ENCODE measurements around the gene PDGFA.
"Not testable (repeated sequence)": the region's sequence is repeated elsewhere in the genome, so short reads cannot be mapped to it uniquely, and the experiment has no call there.

PDGFA gene

DNA sequence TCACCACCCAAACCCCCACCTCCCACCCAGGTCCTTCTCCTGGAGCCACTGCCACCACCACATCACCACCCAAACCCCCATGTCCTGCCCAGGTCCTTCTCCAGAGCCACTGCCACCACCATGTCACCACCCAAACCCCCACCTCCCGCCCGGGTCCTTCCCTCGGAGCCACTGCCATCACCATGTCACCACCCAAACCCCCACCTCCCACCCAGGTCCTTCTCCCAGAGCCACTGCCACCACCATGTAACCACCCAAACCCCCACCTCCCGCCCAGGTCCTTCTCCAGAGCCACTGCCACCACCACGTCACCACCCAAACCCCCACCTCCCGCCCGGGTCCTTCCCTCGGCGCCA, 31.9 kb upstream of the PDGFA start:
- DNase-seq = not testable (repeated sequence)

DNA sequence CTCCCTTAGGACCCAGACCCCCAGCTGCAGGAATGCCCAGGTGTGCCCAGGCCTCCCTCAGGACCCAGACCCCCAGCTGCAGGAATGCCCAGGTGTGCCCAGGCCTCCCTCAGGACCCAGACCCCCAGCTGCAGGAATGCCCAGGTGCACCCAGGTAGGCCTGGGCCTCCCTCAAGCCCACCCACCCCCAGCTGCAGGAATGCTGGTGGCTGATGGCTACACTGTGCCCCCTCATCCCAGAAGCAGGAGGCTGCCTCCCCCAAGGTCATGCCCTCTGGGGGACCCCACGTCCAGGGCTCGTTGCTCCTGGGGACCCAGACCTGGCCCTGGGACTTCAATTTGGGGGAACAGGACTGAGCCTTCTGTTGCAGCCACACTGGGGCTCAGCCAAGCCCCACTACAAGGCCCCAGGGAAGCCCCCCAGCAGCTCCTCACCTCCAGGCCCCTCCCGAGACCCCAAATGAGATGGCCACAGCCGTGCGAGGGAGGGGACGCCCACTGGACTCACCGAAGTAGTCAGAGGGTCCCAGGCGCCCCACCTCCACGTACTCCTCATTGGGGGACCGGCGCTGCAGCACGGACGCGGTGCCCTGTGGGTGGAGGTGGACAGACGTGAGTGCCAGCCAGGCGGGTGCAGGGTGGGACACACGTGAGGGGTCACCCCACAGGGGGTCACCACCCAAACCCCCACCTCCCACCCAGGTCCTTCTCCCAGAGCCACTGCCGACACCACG, 31.4 kb upstream of the PDGFA start:
- DNase-seq = no peak

DNA sequence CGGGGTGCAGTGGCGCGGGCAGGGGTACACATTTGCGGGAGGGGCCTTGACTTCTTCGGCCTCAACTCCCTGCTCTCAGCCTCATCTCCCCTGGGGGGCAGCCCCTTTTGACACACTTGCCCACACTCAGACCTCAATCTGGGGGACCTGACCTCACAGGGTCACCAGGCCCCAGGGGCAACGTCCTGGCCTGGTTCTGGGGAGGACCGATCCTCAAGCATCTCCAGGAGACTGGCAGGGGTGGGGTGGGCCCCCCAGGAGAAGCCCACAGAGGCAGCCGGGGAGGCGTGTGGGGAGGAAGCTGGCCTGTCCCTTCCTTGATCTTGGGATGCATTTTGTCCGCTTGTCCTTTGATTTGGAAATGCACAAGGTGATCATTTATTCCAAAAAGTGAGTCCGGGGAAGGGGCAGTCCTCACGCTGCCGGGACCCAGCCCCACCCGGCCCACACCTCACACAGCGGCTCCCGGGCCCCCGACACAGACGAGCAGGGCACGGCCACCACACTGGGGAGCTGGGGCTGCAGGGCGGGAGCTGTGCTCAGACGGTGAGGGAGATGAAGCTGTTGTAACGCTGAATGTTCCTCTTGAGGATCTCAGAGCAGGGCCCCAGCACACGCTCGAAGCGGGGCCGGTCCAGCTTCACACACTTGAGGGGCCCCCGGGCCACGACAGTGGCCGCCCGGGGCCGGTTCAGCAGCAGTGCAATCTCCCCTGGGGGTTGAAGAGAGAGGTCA, 30.4 kb upstream of the PDGFA start:
- DNase-seq = no peak

DNA sequence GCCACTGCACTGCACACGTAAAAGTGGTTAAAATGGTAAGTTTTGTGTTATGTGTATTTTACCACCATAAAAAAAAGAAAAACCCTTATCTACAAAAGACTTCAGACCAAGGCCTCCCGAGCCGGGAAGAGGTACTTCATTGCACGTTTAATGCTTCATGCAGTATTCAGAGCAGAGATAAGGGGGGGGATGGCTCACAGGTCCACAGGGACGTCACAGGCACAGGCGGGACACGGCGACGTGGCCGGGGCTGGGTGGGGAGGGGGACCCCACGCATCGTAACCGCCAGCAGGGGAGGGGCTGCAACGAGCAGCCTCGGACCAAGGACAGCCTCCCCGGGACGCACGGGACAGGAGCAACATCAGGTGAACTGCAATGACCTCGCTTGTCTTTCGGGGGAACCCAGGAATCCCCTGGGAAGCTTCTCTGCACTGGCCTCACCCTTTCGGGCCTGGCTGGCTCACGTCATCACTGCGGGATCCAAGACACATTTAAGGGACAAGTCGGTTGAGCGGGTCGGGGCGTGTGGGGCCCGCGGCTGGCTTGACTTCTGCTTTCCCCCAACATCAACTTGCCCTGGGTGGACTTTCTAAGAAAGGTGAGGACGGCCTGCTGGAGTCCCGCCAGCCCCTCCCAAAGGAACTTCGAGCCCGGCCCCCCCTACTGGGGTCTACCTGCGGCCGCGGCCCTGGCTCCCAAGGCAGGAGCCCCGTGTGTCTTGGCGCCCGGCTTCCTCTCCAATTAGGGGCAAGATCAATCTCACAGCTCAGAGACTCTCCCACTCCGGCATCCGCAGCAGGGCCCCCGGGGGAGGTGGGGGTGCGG, 29.6 kb upstream of the PDGFA start:
- DNase-seq = no peak

DNA sequence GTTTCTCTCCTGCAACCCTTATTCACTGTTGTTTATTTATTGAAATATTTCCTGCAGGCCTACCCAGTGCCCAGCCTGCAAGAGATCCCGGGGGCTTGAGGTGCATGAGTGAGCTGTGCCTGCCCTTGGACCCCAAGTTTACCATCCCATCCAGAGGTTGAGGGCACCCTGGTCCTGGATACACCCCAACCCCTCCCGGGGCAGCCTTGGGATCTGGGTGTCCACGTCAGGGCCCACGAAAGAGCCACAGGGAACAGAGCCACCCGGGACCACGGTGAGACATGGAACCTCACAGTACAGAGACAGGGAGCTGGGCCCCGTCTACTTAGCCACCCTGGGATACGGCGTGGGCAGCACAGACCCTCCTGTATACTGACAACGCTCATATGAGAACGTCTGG, 28.8 kb upstream of the PDGFA start:
- no peak for DNase-seq

DNA sequence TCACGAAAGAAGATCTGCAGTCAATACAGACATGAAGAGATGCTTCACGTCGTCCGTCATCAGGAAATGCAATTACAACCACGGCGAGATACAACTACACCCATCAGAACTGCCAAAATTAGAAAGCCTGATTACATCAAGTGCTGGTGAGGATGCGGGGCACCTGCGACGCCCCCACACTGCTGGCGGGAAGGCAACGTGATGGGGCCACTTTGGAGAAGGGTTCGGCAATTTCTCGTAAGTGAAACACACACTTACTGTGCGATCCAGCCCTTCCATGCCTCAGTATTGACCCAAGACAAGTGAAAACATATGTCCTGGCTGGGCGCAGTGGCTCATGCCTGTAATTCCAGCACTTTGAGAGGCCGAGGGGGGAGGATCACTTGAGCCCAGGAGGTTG, 25.8 kb upstream of the PDGFA start:
- DNase-seq = no peak

DNA sequence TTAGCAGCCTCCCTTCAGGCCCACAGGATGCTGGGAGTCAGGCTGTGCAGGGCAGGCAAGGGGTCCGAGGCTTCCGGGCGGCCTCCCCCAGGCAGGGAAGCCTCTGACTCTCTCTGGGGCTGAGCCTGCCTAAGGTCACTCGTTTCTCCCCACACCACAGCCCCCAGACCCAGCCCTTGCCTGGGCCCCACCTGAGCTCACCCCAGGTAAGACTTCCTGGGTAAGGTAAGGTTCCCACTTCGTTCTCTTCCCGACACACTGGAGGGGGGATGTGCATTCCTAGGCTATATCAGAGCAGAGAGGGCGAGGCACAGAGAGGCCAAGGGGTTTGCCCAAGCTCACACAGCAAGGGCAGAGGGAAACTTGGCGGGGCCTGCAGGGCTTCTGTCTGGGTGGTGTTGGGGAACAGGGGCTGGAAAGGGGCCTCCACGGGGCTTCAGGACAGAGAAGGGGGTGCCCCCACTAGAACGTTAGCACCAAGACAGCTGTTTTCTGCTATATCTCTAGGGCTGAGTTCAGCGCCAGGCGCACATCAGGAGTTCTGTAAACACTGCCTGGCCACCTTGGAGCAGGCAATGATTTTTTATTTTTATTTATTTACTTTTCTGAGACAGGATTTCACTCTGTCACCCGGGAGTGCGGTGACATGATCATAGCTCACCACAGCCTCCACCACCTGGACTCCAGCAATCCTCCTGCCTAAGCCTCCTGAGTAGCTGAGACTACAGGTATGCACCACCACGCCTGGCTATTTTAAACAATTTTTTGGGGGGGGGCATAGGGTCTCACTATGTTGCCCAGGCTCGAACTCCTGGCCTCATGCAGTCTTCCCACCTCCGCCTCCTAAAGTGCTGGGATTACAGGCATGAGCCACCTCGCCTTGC, 24.9 kb upstream of the PDGFA start:
- DNase-seq = no peak

DNA sequence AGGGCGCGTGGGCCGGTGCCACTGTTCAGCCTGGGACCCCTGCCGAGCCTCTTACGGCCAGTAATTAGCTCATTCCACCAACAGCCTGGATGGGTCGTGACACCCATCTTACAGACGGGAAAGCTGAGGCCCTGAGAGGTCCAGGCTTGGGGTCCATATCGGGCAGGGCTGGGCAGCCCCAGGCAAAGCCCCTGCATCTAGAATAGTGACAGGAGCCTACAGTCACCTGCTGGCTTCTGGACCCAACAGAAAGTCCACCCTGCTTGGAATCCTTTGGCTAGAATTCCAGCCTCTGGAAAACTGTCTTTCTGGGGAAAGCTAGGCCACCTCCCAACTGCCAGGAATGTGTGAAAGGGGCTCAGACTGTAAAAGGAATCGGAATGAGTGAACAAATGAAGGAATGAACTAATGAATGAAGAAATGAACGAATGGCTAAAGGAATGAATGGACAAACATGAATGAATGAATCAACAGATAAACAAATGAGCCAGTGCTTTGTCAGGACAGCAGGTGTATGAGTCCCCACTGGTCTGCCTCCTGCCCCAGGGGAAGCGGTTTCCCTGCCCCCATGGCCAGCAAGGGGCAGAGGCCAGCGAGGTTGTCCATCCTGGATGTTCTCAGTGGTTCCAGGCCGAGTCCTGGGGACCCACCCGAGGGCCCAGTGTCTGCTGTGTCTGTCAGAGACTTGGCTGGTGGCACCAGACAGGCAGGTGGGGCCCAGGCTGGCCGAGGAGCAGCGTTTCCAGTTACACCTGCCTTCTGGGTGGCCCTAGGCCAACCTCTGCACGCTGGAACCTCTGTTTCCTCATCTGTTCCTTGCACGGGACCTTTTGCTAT, 24.1 kb upstream of the PDGFA start:
- no peak for DNase-seq

DNA sequence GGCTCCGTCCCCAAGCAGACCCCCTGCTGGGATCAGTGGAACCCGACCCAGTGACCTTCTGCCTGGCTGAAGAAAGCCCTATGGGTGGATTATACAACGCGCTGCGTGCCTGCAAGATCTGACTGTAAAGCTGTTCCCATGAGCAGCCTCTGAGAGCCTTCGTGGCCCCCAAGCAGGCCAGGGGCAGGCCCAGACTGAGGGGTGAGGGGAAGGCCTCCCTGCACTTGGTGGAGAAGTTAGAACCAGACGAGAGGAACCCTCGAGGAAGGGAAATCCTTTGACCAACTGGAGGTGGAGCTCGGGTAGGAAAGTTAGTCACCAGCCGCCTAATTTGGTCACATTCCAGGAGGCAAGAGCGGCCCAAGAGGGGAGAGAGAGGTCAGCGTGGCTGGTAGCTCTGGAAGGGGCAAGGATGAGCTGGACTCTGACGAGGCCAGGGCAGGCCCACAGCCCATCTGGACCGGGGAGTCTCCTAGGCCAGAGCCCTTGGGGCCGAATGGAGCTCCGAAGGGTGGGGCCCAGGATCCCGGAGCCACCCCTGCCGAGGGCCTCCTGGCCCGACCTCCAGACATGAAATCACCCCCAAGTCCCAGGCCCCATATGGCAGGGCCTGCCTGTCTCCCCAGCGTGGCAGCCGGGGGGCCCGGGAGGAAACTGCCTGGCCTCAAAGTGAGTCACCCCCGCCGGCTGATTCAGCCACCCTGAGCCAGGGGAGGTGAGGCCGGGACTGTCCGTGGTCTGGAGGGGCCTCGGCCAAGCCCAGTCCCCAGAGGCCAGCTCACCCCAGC, 23.3 kb upstream of the PDGFA start:
- no peak for DNase-seq

DNA sequence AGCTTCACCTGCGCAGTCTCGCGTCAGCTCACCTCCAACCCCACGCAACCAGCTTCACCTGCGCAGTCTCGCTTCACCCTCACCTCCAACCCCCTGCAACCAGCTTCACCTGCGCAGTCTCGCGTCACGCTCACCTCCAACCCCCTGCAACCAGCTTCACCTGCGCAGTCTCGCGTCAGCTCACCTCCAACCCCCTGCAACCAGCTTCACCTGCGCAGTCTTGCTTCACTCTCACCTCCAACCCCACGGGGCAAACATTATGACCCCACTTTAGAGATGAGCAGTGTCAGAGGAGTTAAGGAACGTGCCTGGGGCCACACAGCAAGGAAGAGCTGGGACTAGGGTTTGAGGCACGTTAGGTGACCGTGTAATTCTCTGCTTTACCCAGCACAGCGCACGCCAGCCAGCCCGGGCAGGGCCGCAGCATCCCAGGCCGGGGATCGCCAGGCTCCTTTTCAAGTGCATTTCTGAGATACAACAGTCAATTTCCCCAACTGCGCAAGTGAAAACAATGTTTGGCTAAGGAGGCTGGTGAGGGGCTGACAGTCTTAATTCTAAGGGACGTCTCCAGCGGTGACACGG, 22.6 kb upstream of the PDGFA start:
- no peak for DNase-seq

DNA sequence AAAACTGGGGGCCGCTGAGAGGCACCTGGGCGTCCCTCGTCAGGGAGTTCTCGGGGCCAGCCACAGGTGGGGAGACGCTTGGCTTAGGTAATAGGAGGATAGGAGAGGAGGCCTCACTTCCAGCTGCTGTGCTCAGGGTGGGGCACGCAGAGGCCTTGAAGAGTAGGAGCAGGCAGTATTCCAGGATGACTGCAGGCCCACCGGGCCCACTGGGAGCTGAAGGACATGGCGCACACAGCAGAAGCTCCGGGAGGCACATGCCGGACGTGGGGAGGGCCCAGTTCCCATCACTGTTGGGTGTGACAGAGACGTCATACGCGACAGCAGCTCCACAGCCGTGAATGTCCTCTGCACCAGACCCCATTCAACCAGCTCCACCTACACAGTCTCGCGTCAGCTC, 22.0 kb upstream of the PDGFA start:
- DNase-seq = no peak

DNA sequence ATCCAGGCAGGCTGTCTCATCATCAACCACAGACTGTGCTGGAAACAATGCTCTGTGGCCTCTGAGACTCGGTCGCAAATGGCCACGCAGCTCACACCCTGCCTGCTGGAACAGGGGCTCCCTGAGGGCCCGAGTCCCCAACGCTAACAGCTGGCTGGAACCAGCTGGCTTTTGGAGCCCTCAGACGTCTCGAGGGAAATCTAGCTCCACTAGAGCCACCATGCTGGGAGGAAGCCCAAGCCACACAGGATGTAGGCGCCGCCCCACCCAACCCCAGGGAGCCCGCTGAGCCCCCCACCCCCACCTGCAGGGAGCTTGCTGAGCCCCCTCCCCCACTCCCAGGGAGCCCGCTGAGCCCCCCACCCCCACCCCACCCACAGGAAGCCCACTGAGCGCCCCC, 21.4 kb upstream of the PDGFA start:
- DNase-seq = no peak

DNA sequence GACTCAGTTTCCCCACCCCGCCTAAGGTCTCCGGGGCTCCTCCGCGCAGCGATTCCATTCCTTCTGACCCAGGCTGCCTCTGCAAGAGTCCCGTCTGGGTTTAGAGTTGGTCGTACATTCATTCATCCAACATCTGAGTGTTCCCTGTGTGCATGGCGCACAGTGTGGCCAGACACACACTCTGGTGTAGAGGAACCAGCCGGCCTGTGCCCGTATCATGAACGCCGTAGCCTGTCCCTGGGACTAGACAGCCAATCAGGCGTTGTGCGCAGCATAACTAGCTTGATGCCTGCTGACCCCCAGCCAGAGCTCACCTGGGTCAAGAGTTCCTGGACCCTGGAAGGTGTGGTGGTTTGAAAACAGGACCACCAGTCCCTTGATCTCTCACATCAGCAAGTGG, 20.9 kb upstream of the PDGFA start:
- DNase-seq = no peak

DNA sequence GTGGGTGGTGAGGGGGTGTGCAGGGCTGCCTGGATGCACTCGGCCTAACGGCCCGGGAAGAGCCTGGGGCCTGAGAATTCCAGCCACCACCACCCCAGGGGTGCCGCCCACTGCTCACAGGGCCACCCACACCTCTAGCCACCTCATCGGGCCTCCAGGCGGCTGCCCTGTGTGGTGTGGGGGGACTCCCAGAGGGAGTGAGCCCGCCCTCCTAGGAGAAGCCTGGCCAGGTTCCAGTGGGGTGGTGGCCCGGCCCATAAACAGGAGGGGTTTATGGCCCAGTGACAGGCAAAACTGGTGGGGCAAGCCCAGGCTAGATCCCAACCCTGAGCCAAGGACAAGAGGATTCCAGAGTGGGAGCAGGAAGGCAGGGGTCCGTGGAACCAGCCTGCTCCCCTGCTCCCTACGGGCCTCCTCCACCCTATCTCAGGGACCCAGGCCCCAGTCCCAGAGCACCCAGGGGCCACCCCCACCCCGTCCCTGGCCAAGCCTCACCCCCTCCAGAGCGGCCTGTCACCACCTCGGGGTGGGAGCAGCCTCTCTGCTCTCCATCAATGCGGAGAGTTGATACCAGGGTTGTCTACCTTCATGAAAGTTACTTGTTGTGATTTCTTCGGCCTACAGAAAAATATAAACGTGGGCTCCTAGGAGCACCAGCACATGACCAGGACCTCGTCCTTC, 20.2 kb upstream of the PDGFA start:
- DNase-seq = no peak

DNA sequence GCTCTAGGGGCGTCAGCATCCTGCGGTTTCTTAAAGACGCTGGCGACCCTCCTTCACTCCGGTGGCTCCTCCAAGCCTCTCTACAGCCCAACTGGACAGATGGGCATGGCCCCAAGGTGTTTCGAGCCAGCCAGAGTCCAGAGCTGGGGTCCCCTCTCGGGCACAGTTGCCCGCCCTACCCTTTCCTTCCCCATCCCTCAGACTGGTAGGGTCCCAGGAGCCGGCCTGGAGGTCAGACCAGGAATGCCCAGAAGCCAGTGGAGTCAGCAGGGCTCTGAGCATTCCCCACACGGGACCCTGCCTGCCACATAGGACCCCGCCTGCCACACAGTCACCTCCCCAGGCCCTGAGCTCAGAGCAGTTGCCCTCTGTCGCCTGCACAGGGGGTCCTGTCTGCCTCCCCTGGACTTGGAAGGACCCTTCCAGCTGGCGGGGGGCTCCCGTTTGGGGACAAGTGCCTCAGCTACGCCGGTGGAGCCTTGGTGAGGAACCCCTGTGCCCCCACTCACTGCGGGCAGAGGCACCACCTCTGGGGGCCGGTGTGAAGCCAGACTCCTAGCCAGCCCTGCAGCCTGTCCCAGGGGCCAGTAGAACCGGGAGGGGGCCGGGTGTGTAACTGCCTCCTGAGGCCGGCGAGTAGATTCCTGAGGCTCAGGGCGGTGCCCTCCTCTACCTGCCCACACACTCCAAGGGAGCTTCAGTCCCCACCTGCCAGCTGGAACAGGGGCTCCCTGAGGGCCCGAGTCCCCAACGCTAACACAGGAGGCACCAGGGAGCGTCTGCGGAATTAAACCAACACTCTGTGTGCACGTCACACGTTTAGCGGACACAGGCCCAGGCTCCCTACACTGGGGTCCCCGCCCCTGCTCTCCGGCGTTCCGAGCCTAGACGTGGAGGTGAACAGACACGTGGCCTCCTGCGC, 19.4 kb upstream of the PDGFA start:
- no peak for DNase-seq

DNA sequence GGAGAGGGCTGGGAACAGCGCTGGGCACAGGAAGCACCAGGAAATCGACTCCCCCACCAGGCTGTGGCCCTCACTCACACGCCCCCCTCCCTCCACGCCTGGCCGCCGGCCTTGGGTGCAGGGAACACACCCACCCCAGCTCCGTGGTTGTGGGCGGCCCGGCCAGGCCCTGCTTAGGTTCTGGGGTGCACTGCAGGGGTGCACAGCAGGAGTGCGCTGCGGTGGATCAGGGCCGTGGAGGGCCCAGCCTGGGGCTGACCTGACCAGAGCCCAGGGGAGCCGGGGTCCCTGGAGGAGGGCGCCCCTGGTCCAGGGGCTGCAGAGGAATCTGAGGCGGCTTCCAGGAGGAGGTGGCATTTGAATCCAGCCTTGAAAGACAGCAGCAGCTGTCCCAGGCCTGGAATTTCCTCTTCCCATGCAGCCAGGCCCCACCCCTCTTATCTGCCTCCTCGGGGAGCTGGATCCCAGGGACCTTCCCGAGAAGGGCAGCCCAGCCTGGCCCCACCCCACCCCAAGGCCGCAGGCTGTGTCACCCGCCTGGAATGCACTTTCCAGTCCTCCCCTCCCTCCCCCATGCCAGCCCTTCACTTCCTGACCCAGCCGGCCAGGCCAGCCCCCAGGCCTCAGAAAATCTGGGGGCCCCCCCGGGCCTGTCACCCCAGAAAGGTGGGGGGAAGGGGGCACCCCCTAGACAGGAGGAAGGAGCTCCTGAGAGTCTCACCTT, 18.4 kb upstream of the PDGFA start:
- DNase-seq = no peak

DNA sequence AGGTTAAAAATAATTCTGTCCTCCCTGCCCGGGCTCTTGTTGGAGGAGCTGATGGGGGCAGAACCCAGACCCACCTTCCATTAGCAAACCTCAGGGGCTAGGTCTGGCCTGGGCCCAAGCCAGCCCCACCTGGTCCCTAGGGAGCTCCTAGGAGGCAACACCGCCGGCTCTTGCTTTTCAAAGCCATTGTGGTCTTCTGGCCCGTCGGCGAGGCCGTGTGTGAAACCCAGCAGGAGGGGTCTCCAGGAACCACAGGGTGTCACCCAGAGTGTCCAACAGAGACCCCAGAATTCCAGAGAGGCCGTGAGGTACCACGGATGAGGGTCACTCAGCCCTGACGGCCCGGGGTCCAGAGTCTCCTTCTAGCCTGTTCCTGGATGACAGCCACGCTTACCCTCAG, 16.6 kb upstream of the PDGFA start:
- DNase-seq = no peak

DNA sequence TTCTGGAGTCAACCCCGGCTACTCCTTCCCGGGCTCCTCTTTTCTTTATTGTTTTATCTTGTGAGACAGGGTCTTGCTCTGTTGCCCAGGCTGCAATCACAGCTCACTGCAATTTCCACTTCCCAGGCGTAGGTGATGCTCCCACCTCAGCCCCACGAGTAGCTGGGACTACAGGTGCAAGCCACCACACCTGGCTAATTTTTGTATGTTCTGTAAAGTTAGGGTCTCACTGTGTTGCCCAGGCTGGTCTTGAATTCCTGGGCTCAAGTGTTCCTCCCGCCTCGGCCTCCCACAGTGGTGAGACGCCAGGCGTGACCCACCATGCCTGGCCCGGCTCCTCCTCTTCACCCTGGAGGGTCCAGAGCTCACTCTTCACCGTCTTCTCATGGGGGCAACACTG, 15.3 kb upstream of the PDGFA start:
- no peak for DNase-seq

All from NCI-H446 (cell line).